HG02943 (cell line): ENCODE measurements around the gene APOF.
A peak's percentile ranks its signal among the peaks of the same experiment; 100 is the strongest.
"Not testable (repeated sequence)": the region's sequence is repeated elsewhere in the genome, so short reads cannot be mapped to it uniquely, and the experiment has no call there.

ENCODE experiments used
- ATAC-seq: cut with Tn5 transposase; IDR thresholded peaks from one replicate; pipeline ENCODE4 v1.9.1; 2021; ENCODE audit warnings: mild to moderate bottlenecking, low read depth, moderate library complexity; ENCODE audit not compliant: unreplicated experiment

The APOF gene

GRCh38 chr12:56333679-56334489 lies 28.8 kb downstream of the APOF start, which contains the start of gene PAN2:
TSS of gene PAN2 (minus strand) at chr12:56334000. CDS start at chr12:56333094, 906 bp downstream.
- peak; percentile 98 for ATAC-seq

GRCh38 chr12:56333197-56333678 lies 29.4 kb downstream of the APOF start:
- ATAC-seq = no peak

- ATAC-seq = no peak
These were observed 30.0 kb downstream of the APOF start for GRCh38 chr12:56332512-56333196.

GRCh38 chr12:56330936-56331490 lies 31.6 kb downstream of the APOF start:
- no peak for ATAC-seq

GRCh38 chr12:56326533-56326932 lies 36.1 kb downstream of the APOF start:
- ATAC-seq = no peak

- ATAC-seq = no peak
These were observed 36.5 kb downstream of the APOF start for GRCh38 chr12:56326126-56326525.

GRCh38 chr12:56324206-56324605 lies 38.5 kb downstream of the APOF start:
- no peak for ATAC-seq

DNA sequence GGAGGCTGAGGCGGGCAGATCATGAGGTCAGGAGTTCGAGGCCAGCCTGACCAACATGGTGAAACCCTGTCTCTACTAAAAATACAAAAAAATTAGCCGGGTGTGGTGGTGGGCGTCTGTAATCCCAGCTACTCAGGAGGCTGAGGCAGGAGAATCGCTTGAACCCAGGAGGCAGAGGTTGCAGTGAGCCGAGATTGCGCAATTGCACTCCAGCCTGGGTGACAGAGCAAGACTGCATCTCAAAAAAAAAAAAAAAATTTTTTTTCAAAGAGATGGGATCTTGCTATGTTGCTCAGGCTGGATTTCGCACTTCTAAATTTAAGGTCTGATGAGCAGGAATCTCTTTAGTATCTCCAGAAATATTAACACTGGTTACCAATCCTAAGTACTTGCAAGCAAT lies 41.0 kb downstream of the APOF start:
- ATAC-seq = not testable (repeated sequence)

GRCh38 chr12:56321027-56321426 lies 41.6 kb downstream of the APOF start:
- ATAC-seq = no peak

- no peak for ATAC-seq
These were observed 45.0 kb downstream of the APOF start for GRCh38 chr12:56317675-56318074.

- peak; percentile 91 for ATAC-seq
These were observed 46.8 kb downstream of the APOF start, which contains the start of gene CNPY2 for GRCh38 chr12:56315622-56316473. TSS of gene CNPY2 (minus strand) at chr12:56315988. CDS start at chr12:56315217, 771 bp downstream.

DNA sequence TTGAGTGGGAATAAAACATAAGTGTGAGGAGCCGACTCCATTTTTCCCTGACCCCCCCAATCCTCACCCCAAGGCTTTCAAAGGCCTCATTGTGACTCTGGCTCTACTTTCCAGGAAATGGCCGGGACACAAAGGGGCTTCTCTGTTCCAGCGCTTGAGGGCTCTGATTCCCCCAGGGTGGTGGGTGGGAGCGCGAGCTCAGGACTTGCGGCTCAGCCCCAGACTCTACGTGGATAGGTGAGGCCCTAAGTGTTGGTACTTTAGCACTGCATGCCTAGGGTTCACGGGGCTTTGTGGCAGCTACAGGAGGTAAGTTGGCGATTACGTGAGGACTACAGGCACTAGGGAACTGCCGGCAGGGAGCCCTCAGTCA lies 47.4 kb downstream of the APOF start:
- no peak for ATAC-seq

DNA sequence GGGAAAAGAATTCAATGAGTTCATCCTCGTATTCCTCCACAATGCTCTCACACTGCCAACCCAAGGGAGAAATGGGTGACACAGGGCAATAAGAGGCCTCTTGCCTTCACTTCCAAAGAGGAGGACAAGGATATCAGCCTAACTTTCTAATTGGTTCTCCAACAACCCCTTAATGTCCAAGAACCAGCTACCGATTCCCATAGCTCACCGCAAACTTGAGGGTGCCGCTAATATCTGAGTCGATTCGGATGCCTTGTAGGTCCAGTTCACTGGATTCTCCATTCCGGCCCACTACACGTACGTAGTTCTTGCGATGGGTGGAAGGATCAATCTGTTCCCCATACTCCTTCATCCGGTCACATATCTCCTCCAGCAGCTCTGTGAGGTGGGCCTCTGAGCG lies 51.7 kb downstream of the APOF start:
- no peak for ATAC-seq
